ENCODE data around the gene ZNF865.

The ZNF865 gene

GRCh38 chr19:55588738-55589137, 16.7 kb upstream of the ZNF865 start:
- H3K27me3 ChIP-seq: no peaks in the 10 kb centered on the region
- no peaks in the 10 kb centered on the region for H3K9me3 ChIP-seq
- no peak overlapping the region for H3K4me3 ChIP-seq (ENCODE audit: low read depth, low read length)
- H3K36me3 ChIP-seq: peaks cover 8% of the 10 kb centered on the region
- DNase-seq: no peak
- TF ChIP-seq, protein P1, sequence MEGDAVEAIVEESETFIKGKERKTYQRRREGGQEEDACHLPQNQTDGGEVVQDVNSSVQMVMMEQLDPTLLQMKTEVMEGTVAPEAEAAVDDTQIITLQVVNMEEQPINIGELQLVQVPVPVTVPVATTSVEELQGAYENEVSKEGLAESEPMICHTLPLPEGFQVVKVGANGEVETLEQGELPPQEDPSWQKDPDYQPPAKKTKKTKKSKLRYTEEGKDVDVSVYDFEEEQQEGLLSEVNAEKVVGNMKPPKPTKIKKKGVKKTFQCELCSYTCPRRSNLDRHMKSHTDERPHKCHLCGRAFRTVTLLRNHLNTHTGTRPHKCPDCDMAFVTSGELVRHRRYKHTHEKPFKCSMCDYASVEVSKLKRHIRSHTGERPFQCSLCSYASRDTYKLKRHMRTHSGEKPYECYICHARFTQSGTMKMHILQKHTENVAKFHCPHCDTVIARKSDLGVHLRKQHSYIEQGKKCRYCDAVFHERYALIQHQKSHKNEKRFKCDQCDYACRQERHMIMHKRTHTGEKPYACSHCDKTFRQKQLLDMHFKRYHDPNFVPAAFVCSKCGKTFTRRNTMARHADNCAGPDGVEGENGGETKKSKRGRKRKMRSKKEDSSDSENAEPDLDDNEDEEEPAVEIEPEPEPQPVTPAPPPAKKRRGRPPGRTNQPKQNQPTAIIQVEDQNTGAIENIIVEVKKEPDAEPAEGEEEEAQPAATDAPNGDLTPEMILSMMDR (IDR thresholded peaks at IDR 0.05; ENCODE audit: low read depth, low read length): no peak
- H3K4me1 ChIP-seq: peaks cover 11% of the 10 kb centered on the region

DNA sequence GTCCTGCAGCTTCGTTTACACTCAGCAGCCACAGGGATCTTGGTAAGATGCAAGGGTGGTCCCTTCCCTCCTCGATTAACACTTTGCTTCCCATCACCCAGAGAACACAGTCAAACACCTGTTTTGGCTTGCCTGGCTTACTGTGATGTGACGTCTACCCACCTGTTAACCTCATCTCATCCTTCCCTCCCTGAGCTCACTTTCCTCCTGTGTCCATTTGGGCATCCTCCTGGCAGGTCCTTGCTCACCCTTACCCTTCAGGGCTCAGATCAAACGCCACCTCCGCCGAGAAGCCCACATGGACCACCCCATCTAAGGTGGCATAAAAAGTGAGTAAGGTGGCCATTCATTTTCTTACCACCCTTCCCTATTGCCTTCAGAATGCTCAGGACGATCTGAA, 15.3 kb upstream of the ZNF865 start:
- DNase-seq: no peak
- Histone ChIP-seq H3K9me3 (no peaks in the 10 kb centered on the region), H3K36me3 (peaks cover 8% of the 10 kb centered on the region), H3K27me3 (no peaks in the 10 kb centered on the region), H3K4me1 (peaks cover 11% of the 10 kb centered on the region), H3K4me3 (ENCODE audit: low read depth, low read length) (no peak overlapping the region)
- TF ChIP-seq, protein P1 (IDR thresholded peaks at IDR 0.05; ENCODE audit: low read depth, low read length): no peak

GRCh38 chr19:55590617-55591016, 14.8 kb upstream of the ZNF865 start:
- Histone ChIP-seq H3K9me3 (no peaks in the 10 kb centered on the region), H3K4me3 (ENCODE audit: low read depth, low read length) (no peak overlapping the region), H3K36me3 (peaks cover 10% of the 10 kb centered on the region), H3K27me3 (no peaks in the 10 kb centered on the region), H3K4me1 (peaks cover 11% of the 10 kb centered on the region)
- TF ChIP-seq, protein P1 (IDR thresholded peaks at IDR 0.05; ENCODE audit: low read depth, low read length): no peak
- no peak for DNase-seq

DNA sequence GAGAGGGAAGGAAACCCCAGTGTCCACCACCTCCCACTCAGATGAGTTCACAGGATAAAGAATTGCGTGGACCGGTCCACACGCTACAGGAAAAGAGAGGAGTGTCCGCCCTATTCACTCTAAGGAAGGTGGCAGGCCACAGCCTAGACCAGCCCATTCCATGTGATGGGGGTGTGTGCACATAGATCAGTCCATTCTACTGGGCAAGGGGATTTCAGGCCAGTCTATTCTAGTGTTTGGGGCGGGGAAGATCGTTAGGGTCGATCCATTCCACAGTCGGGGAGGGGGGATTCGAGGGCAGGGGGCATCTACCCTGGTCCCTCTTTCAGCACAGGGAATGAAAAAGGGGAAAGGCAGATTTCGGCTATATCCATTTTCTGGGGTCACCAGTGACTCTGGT, 13.9 kb upstream of the ZNF865 start:
- TF ChIP-seq, protein P1 (IDR thresholded peaks at IDR 0.05; ENCODE audit: low read depth, low read length): no peak
- Histone ChIP-seq H3K4me3 (ENCODE audit: low read depth, low read length) (no peak overlapping the region), H3K36me3 (peaks cover 20% of the 10 kb centered on the region), H3K9me3 (no peaks in the 10 kb centered on the region), H3K4me1 (peaks cover 7% of the 10 kb centered on the region), H3K27me3 (no peaks in the 10 kb centered on the region)
- no peak for DNase-seq

DNA sequence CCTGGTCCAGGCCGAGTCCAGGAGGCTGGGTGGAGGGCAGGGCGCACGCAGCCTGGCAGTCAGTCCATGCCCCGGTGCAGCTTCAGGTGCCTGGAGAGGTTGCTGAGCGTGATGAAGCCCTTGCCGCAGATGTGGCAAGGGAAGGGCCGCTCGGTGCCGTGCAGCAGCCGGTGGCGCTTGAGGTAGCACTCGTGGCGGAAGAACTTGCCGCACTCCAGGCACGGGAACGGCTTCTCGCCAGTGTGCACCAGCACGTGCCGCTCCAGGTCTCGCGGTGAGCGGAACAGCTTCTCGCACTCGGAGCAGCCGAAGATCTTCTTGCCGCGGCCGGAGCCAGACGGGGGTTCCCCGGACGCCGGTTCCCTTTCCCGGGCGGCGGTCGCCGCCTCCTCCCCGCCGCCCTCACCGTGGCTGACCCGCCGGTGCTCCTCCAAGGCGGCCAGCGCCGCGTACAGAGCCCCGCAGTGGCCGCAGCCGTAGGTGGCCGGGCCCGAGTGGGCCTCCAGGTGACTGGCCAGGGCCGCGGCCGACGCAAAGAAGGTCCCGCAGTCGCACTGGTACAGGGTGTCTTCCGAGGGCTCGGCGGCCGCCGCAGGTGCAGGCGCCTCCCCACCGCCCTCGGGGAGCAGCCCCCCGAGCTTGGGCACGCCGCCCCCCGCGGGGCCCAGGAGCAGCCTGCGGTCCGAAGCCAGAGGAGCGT, 12.9 kb upstream of the ZNF865 start:
- Histone ChIP-seq H3K4me3 (ENCODE audit: low read depth, low read length) (no peak overlapping the region), H3K9me3 (no peaks in the 10 kb centered on the region), H3K27me3 (no peaks in the 10 kb centered on the region), H3K36me3 (peaks cover 26% of the 10 kb centered on the region), H3K4me1 (peaks cover 2% of the 10 kb centered on the region; the same call in 1 of the 2 replicates)
- no peak for DNase-seq
- TF ChIP-seq, protein P1 (IDR thresholded peaks at IDR 0.05; ENCODE audit: low read depth, low read length): no peak

DNA sequence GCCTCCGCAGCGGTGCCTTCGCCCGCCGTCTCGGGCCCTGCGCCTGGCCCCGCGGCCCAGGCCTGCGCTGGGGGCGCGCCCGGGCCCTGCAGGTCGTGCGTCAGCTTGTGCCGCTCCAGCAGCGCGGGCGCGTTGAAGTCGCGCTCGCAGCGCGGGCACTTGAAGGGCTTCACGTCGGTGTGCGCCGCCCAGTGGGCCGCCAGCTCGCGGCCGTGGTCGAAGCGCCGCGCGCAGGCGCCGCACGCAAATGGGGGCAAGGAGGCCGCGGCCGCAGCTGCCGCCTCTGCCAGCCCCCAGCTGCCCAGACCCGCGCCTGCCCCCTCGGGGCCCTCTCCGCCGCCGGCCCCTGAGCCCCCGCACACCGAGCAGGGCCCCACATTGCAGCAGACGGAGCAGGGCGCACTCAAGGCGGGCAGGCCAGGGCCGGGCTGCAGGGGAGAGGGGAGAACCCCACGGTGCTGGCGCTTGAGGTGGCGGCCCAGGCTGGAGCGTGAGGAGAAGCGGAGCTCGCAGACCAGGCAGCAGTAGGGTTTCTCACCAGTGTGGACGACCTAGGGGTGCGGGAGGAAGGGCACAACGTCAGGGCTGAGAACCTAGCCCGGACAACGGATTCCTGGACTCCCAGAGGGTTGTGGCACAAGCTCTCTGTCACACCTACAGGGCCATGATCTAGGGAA, 12.2 kb upstream of the ZNF865 start:
- TF ChIP-seq, protein P1 (IDR thresholded peaks at IDR 0.05; ENCODE audit: low read depth, low read length): no peak
- peaks cover 26% of the 10 kb centered on the region for H3K36me3 ChIP-seq
- H3K4me1 ChIP-seq: peaks cover 2% of the 10 kb centered on the region
- DNase-seq: no peak
- no peak overlapping the region for H3K4me3 ChIP-seq (ENCODE audit: low read depth, low read length)
- no peaks in the 10 kb centered on the region for H3K27me3 ChIP-seq
- no peaks in the 10 kb centered on the region for H3K9me3 ChIP-seq
